Measurements from ENCODE around the gene SLC12A7. TPM values are rescaled to one million over a fixed set of nuclear protein-coding genes. Genes with fewer than 3 reads are reported as not detected.

Gene SLC12A7
- total and polyA plus RNA-seq, 10 donors, result 8.6 to 120 (median 52.3) TPM

DNA sequence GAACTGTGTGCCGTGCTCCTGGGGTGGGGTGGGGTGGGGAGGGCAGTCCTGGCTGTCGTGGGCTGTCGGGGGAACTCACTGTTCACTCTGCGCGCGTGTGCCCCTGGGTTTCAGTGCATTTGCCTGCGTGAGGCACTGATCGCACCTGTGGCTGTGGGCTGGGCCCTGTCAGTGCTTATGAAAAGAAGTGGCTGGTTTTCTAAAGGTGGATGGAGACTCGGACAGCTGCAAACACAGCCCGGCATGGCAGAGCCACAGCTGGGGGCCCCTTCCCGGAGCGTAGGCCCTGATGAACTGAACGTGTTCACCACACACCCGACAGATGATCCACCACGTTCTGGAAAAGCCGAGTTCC lies 60.5 kb downstream of the SLC12A7 start:
- 79 to 90% (median 88%) methylated on average over 15 to 16 of the region's 16 CpGs for WGBS, 5 donors
- no peaks in the 10 kb centered on the region for H3K27me3 ChIP-seq (replicated peaks in 1 of 7)
- no peak for DNase-seq

DNA sequence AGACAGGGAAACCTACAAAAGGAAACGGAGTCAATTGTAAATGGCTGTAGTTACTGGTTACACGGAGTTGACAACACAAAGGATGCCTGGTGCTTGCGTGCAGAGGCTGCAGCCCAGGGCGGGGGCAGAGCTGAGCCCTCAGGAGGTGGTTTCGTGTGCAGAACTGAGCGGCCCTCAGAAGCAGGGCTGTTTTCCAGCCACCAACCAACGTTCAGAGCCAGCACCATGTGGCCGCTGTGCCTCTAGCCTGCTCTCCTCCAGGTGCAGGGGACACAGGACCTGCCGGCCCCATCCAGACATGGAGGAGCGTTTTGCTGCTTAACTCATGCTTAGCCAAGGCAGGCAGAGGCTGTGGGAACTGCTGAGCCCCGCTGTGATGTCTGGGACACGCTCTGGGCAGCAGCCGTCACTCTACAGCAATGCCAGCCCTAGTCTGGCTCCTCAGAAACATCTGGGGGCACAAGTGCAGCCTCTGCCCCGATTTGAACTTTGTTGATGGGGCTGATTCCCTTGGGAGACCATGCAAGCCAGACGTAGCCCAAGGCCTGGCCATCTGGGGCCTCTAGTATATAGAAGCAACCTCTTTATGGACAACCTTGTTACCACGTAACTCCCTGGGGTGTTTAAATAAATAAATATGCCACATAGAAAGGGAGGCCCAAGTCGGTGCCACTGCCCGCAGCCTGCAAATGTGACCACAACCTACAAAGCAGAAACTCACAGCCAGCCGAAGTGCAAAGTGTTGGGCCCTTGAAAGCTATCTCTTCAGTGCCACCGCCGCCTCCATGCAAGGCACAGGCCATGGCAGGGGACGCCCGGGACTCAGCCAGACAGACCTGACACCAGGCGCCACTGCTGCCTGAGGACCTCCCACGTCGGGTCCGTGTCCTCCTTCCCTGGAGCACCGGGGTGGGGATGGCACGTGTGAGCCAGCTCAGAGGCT lies 61.2 kb downstream of the SLC12A7 start:
- Histone ChIP-seq H3K9me3 (no peaks in the 10 kb centered on the region), H3K4me3 (no peak overlapping the region), H3K4me1 (no peaks in the 10 kb centered on the region), H3K27ac (no peak overlapping the region), H3K27me3 (replicated peaks in 1 of 7) (no peaks in the 10 kb centered on the region), H3K36me3 (peaks cover 0 to 60% (median 45%) of the 10 kb centered on the region in 6 donors)
- intact Hi-C loops (cut with DNase I; ENCODE audit: low total_unique reads), result no loop called here
- 80 to 84% (median 83%) methylated on average over 20 to 29 of the region's 29 CpGs for WGBS, 5 donors
- TF ChIP-seq POLR2AphosphoS5 (IDR thresholded peaks at IDR 0.05) (peak in 1 of 3 donors; percentile 41), POLR2A (IDR thresholded peaks at IDR 0.05) (no peak)
- DNase-seq, result no peak

More for the DNA sequence above, 60.5 kb downstream of the SLC12A7 start:
- no peak overlapping the region for H3K27ac ChIP-seq
- H3K4me1 ChIP-seq, result no peaks in the 10 kb centered on the region
- intact Hi-C loops (cut with DNase I; ENCODE audit: low total_unique reads), result no loop called here
- H3K4me3 ChIP-seq, result no peak overlapping the region
- peaks cover 0 to 66% (median 52%) of the 10 kb centered on the region in 6 donors for H3K36me3 ChIP-seq
- TF ChIP-seq, protein P1, sequence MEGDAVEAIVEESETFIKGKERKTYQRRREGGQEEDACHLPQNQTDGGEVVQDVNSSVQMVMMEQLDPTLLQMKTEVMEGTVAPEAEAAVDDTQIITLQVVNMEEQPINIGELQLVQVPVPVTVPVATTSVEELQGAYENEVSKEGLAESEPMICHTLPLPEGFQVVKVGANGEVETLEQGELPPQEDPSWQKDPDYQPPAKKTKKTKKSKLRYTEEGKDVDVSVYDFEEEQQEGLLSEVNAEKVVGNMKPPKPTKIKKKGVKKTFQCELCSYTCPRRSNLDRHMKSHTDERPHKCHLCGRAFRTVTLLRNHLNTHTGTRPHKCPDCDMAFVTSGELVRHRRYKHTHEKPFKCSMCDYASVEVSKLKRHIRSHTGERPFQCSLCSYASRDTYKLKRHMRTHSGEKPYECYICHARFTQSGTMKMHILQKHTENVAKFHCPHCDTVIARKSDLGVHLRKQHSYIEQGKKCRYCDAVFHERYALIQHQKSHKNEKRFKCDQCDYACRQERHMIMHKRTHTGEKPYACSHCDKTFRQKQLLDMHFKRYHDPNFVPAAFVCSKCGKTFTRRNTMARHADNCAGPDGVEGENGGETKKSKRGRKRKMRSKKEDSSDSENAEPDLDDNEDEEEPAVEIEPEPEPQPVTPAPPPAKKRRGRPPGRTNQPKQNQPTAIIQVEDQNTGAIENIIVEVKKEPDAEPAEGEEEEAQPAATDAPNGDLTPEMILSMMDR (IDR thresholded peaks at IDR 0.05 in 8 of 11, conservative IDR thresholded peaks at IDR 0.05 in 3 of 11), result no peak
- peak in 1 of 3 donors; percentile 7 for TF ChIP-seq POLR2AphosphoS5 (IDR thresholded peaks at IDR 0.05)
- H3K9me3 ChIP-seq, result no peaks in the 10 kb centered on the region

DNA sequence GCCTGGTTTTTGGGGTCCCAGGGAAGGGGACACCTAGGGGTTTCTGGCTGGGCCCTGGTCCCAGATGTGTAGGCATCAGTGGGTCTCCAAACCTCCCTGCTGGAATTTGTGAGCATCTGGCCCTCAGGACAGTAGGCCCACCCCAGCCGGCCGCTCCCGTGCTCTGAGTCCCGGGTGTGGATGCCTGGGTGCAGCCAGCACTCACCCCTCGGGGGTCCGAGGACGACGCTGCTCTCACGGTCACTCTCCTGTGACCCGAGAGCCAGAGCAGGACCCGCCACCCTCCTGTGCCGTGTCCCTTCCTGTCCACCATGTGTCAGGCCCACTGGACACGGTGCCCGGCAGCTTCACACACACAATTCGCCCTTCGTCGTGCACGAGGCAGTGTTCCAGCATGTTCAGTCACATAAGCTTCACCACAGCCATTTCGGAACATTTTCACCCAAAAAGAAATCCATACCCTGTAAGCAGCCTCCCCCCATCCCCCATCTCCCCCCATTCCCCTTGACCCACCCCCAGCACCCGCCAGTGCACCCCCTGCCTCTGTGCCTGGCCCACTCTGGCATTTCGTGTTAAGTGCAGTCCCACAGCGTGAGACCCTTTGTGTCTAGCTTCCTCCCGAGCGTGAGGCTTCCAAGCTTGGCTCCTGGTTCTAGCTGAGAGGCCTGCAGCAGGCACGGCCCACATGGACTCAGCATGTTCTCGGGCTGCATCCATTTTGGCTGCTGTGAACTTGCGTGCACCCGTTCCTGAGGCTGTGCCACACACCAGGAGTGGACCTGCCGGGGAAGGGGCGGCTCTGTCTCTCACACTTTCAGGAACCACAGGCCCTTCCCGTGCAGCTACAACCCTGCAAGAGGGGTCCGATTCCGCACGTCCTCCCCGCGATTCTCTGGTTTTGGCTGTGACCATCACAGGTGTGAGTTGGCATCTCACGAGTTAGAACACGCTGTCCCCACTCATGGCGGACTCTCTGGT lies 62.7 kb downstream of the SLC12A7 start:
- intact Hi-C loops (cut with DNase I; ENCODE audit: low total_unique reads), result no loop called here
- no peak overlapping the region for H3K4me3 ChIP-seq

DNA sequence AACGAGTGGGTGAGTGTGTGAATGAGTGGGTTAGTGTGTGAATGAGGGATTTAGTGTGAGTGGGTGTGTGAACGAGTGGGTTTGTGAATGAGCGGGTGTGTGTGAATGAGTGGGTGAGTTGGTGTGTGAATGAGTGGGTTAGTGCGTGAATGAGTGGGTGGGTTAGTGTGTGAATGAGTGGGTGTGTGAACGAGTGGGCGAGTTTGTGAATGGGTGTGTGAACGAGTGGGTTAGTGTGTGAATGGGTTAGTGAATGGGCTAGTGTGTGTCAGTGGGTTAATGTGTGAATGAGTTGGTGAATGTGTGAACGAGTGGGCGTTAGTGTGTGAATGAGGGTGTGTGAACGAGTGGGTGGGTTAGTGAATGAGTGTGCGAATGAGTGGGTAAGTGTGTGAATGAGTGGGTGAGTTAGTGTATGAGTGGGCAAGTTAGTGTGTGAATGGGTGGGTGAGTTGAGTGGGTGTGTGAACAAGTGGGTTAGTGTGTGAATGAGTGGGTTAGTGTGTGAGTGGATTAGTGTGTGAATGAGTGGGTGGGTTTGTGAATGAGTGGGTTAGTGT lies 63.6 kb downstream of the SLC12A7 start:
- TF ChIP-seq POLR2A (IDR thresholded peaks at IDR 0.05) (no peak), POLR2AphosphoS5 (IDR thresholded peaks at IDR 0.05) (no peak)
- TF ChIP-seq, protein P1 (IDR thresholded peaks at IDR 0.05 in 8 of 11, conservative IDR thresholded peaks at IDR 0.05 in 3 of 11), result no peak
- peak; percentile 22 for DNase-seq
- Histone ChIP-seq H3K4me3 (no peak overlapping the region), H3K36me3 (peaks cover 0 to 35% (median 26%) of the 10 kb centered on the region in 6 donors), H3K9me3 (no peaks in the 10 kb centered on the region), H3K27me3 (replicated peaks in 1 of 7) (no peaks in the 10 kb centered on the region), H3K27ac (no peak overlapping the region), H3K4me1 (no peaks in the 10 kb centered on the region)
- WGBS, 5 donors, result 85 to 91% (median 87%) methylated on average over 11 of the region's 11 CpGs
- intact Hi-C loops (cut with DNase I; ENCODE audit: low total_unique reads), result no loop called here

More for the DNA sequence above, 62.7 kb downstream of the SLC12A7 start:
- 84 to 91% (median 86%) methylated on average over 28 to 39 of the region's 39 CpGs for WGBS, 5 donors
- Histone ChIP-seq H3K36me3 (peaks cover 0 to 44% (median 33%) of the 10 kb centered on the region in 6 donors), H3K27ac (no peak overlapping the region), H3K9me3 (no peaks in the 10 kb centered on the region), H3K4me1 (no peaks in the 10 kb centered on the region), H3K27me3 (replicated peaks in 1 of 7) (no peaks in the 10 kb centered on the region)
- TF ChIP-seq, protein P1 (IDR thresholded peaks at IDR 0.05 in 8 of 11, conservative IDR thresholded peaks at IDR 0.05 in 3 of 11), result no peak
- TF ChIP-seq POLR2AphosphoS5 (IDR thresholded peaks at IDR 0.05), result peak in 1 of 3 donors; percentile 58
- no peak for DNase-seq

All from spleen (tissue), 11 donors.